Motor neuron (in vitro differentiated cells): ENCODE measurements around the gene TMEM176B. TPM values are rescaled to one million over a fixed set of nuclear protein-coding genes. Genes with fewer than 3 reads are reported as not detected.
A peak's percentile ranks its signal among the peaks of the same experiment; 100 is the strongest.

Experiments
- ATAC-seq, 8 experiments: fragments of 200-7000 bp; cut with Tn5 transposase; replicated peaks in 6 of 8; 2 replicates each; pipeline ENCODE4 v1.8.0; 2021; ENCODE audit warnings: mild to moderate bottlenecking in 8 of 8, moderate library complexity in 8 of 8
- H3K27ac ChIP-seq, 2 donors: fragments of 250-450 bp; sonication (Bioruptor Pico); 2 replicates each; pipeline ENCODE4 v1.9.0; 2021; ENCODE audit warnings: antibody characterized with exemption in 2 of 2, mild to moderate bottlenecking in 2 of 2, moderate library complexity in 1 of 2
- H3K4me1 ChIP-seq, 2 donors: fragments of 250-450 bp; sonication (Bioruptor Pico); replicated peaks in 1 of 2; 2 replicates each; pipeline ENCODE4 v1.6.1; 2021; ENCODE audit warnings: antibody characterized with exemption in 2 of 2, mild to moderate bottlenecking in 2 of 2, moderate library complexity in 1 of 2
- H3K4me3 ChIP-seq, 5 donors: fragments of 250-450 bp; sonication (Bioruptor Pico); 2 replicates each; pipeline ENCODE4 v1.9.0; 2021; ENCODE audit warnings: antibody characterized with exemption in 5 of 5, mild to moderate bottlenecking in 5 of 5, moderate library complexity in 4 of 5
- WGBS, 10 experiments: fragments of 450-650 bp; shearing (Covaris generic); methylation state at CpG; one replicate each; pipeline ENCODE4 v1.0.0; 2022; 5-methylcytosine and 5-hydroxymethylcytosine counted together
- in situ Hi-C, 9 experiments: fragments of 400-800 bp; cut with MboI; loops; one replicate each; pipeline ENCODE4 v1.15.0; 2021; ENCODE audit warnings: low sequenced_read_pairs in 9 of 9, low pct_unique_long_range_greater_than_20kb in 2 of 9; ENCODE audit not compliant: unreplicated experiment in 9 of 9
- total RNA-seq, 8 experiments: library from RNA; unstranded; fragments of 300-600 nt; gene quantifications; 2 replicates each; pipeline versions ENCODE4 v1.2.3 to v1.2.4, GENCODE V29; 2022

TMEM176B gene
- 100 to 1,000 TPM in 1 of 8 experiments, 10 to 100 TPM in 5, 1 to 10 TPM in 1, under 1 TPM in 1; 0.49 to 134 (median 29.1) TPM for total RNA-seq

- WGBS, 10 experiments = 0 to 70% methylated on average over 2 to 4 of the region's 75 CpGs; no CpG with 5 or more reads in 8 of the 10 experiments
- peak; percentile 18 to 84 (median 80) for ATAC-seq
- in situ Hi-C loops = loop anchor here in 5 of 9 experiments (25.0 kb wide), 1 partner anchor 187 kb away; the partner anchor contains the start of genes KCNH2 (in 5 of the 5) and NOS3 (in 5 of the 5)
- Histone ChIP-seq H3K27ac (peak within 1 kb of the TSS; percentile 51 to 69), H3K4me3 (peak within 1 kb of the TSS; percentile 30 to 56 (median 43)), H3K4me1 (peaks cover 3 to 15% of the 10 kb centered on the region in 2 donors)
Measured at GRCh38 chr7:150799741-150800580, at the start of gene TMEM176B. Gene TMEM176B (minus strand): TSS chr7:150800364. CDS start chr7:150796569, 3,795 bp downstream.

GRCh38 chr7:150849204-150849775 lies 49.1 kb upstream of the TMEM176B start:
- no peak for ATAC-seq
- Histone ChIP-seq H3K27ac (no peak overlapping the region), H3K4me1 (no peaks in the 10 kb centered on the region), H3K4me3 (no peak overlapping the region)
- in situ Hi-C loops = no loop called here
- WGBS, 10 experiments = 0 to 90% (median 73%) methylated on average over 2 to 10 of the region's 10 CpGs; no CpG with 5 or more reads in 2 of the 10 experiments

GRCh38 chr7:150848561-150849115 lies 48.5 kb upstream of the TMEM176B start:
- Histone ChIP-seq H3K4me3 (no peak overlapping the region), H3K27ac (no peak overlapping the region), H3K4me1 (no peaks in the 10 kb centered on the region)
- ATAC-seq = no peak
- in situ Hi-C loops = no loop called here
- 0 to 100% (median 71%) methylated on average over 1 to 2 of the region's 3 CpGs; no CpG with 5 or more reads in 4 of the 10 experiments for WGBS, 10 experiments

- H3K27ac ChIP-seq = no peak overlapping the region
- H3K4me3 ChIP-seq = no peak overlapping the region
- H3K4me1 ChIP-seq = no peaks in the 10 kb centered on the region
- ATAC-seq = no peak
- WGBS, 10 experiments = 100% methylated on average over 1 of the region's 8 CpGs; no CpG with 5 or more reads in 9 of the 10 experiments
- in situ Hi-C loops = no loop called here
Measured at GRCh38 chr7:150848111-150848510, 47.9 kb upstream of the TMEM176B start.

- no peak for ATAC-seq
- Histone ChIP-seq H3K4me3 (no peak overlapping the region), H3K4me1 (no peaks in the 10 kb centered on the region), H3K27ac (no peak overlapping the region)
- WGBS, 10 experiments = 0 to 100% (median 88%) methylated on average over 1 to 5 of the region's 5 CpGs; no CpG with 5 or more reads in 2 of the 10 experiments
- in situ Hi-C loops = no loop called here
Measured at GRCh38 chr7:150847536-150847935, 47.4 kb upstream of the TMEM176B start.

GRCh38 chr7:150846291-150847115 lies 46.3 kb upstream of the TMEM176B start:
- no peak for ATAC-seq
- Histone ChIP-seq H3K4me1 (no peaks in the 10 kb centered on the region), H3K27ac (no peak overlapping the region), H3K4me3 (no peak overlapping the region)
- in situ Hi-C loops = no loop called here
- WGBS, 10 experiments = 0 to 95% (median 83%) methylated on average over 1 to 6 of the region's 14 CpGs; no CpG with 5 or more reads in 1 of the 10 experiments

GRCh38 chr7:150845421-150845861 lies 45.3 kb upstream of the TMEM176B start:
- ATAC-seq = peak in 4 of 8 experiments; percentile 39 to 96 (median 50)
- Histone ChIP-seq H3K27ac (no peak overlapping the region), H3K4me1 (no peaks in the 10 kb centered on the region), H3K4me3 (no peak overlapping the region)
- in situ Hi-C loops = no loop called here
- 0 to 60% (median 7%) methylated on average over 1 to 4 of the region's 4 CpGs; no CpG with 5 or more reads in 3 of the 10 experiments for WGBS, 10 experiments

GRCh38 chr7:150842716-150843115 lies 42.6 kb upstream of the TMEM176B start:
- 20 to 92% (median 57%) methylated on average over 1 to 3 of the region's 4 CpGs; no CpG with 5 or more reads in 4 of the 10 experiments for WGBS, 10 experiments
- H3K4me3 ChIP-seq = no peak overlapping the region
- in situ Hi-C loops = no loop called here
- no peaks in the 10 kb centered on the region for H3K4me1 ChIP-seq
- no peak for ATAC-seq
- H3K27ac ChIP-seq = no peak overlapping the region

GRCh38 chr7:150842018-150842417 lies 41.9 kb upstream of the TMEM176B start:
- no peak for ATAC-seq
- WGBS, 10 experiments = 83 to 100% (median 100%) methylated on average over 1 to 2 of the region's 3 CpGs; no CpG with 5 or more reads in 7 of the 10 experiments

GRCh38 chr7:150838965-150839650 lies 38.9 kb upstream of the TMEM176B start:
- H3K4me1 ChIP-seq = no peaks in the 10 kb centered on the region
- no peak for ATAC-seq
- WGBS, 10 experiments = 20 to 100% (median 91%) methylated on average over 1 to 4 of the region's 7 CpGs; no CpG with 5 or more reads in 5 of the 10 experiments
- H3K27ac ChIP-seq = no peak overlapping the region
- H3K4me3 ChIP-seq = no peak overlapping the region
- in situ Hi-C loops = no loop called here

More at GRCh38 chr7:150842018-150842417, 41.9 kb upstream of the TMEM176B start:
- H3K4me1 ChIP-seq = no peaks in the 10 kb centered on the region
- H3K4me3 ChIP-seq = no peak overlapping the region
- in situ Hi-C loops = no loop called here
- H3K27ac ChIP-seq = no peak overlapping the region

GRCh38 chr7:150835702-150836280 lies 35.6 kb upstream of the TMEM176B start:
- Histone ChIP-seq H3K4me1 (peaks cover 3 to 8% of the 10 kb centered on the region in 2 donors), H3K27ac (no peak overlapping the region), H3K4me3 (no peak overlapping the region)
- WGBS, 10 experiments = 0 to 78% (median 29%) methylated on average over 1 to 4 of the region's 6 CpGs; no CpG with 5 or more reads in 2 of the 10 experiments
- ATAC-seq = no peak
- in situ Hi-C loops = no loop called here
